ENCODE measurements around the gene FAM162A.

DNA sequence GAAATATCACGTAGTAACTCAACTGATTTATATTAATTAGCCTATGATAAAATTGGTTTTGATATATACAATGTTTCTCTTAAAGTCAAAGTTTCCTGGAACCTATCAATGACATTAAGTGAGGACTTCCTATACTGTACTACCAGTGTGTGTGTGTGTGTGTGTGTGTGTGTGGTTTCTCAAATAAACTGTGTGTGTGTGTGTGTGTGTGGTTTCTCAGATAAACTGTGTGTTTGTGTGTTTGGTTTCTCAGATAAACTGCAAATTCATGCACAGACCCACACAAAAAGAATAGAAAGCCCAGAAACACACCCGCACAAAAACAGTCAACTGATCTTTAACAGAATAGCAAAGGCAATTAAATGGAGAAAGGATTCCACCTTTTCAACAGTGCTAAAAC is 46.4 kb downstream of the FAM162A start:
- TF ChIP-seq POLR2A (IDR thresholded peaks at IDR 0.05; ENCODE audit: low read depth, low read length) (no peak), SPI1 (IDR thresholded peaks at IDR 0.05; ENCODE audit: low read depth, low read length) (no peak)

Measured in GM12891 (cell line).